ENCODE data around the gene KDM4C. TPM values are rescaled to one million over a fixed set of nuclear protein-coding genes. Genes with fewer than 3 reads are reported as not detected.

The KDM4C gene
- total RNA-seq, 1 donor from 2014 or later, result 18.2 TPM

GRCh38 chr9:6997330-6997729, 239.6 kb downstream of the KDM4C start:
- Histone ChIP-seq H3K27ac (ENCODE audit: low read depth, low read length) (no peak overlapping the region), H3K36me3 (ENCODE audit: insufficient read depth, low read length) (peaks cover 2% of the 10 kb centered on the region), H2AFZ (ENCODE audit: low read depth, low read length) (no peak overlapping the region), H3K4me1 (ENCODE audit: insufficient read depth, low read length) (no peaks in the 10 kb centered on the region), H3K9me3 (ENCODE audit: insufficient read depth, low read depth, low read length) (no peaks in the 10 kb centered on the region), H3K9ac (ENCODE audit: low read length) (no peak overlapping the region), H3K4me3 (ENCODE audit: insufficient read depth, low read depth, low read length) (no peak overlapping the region), H3K4me2 (ENCODE audit: low read length) (no peak overlapping the region), H4K20me1 (ENCODE audit: insufficient read depth, low read length) (no peaks in the 10 kb centered on the region), H3K27me3 (ENCODE audit: insufficient read depth, low read length) (no peaks in the 10 kb centered on the region), H3K79me2 (ENCODE audit: insufficient read depth, low read length) (no peaks in the 10 kb centered on the region)
- no peaks in the 10 kb centered on the region for H3K9me3 Mint-ChIP-seq (ENCODE audit: unreplicated experiment)
- peaks cover 6% of the 10 kb centered on the region for H3K36me3 Mint-ChIP-seq (ENCODE audit: low read depth, unreplicated experiment)
- TF ChIP-seq CTCF (IDR thresholded peaks at IDR 0.05; ENCODE audit: insufficient read depth, low read depth, low read length), result no peak
- TF ChIP-seq EZH2 (IDR thresholded peaks at IDR 0.05; ENCODE audit: insufficient read depth, low read length), result no peak
- H3K4me3 Mint-ChIP-seq (ENCODE audit: unreplicated experiment), result no peak overlapping the region
- H3K27me3 Mint-ChIP-seq (ENCODE audit: low read depth, unreplicated experiment), result no peaks in the 10 kb centered on the region
- H3K4me1 Mint-ChIP-seq (ENCODE audit: low read depth, unreplicated experiment), result peaks cover 4% of the 10 kb centered on the region
- no peak for DNase-seq (ENCODE audit: low read depth)
- no peak for FAIRE-seq
- no peak overlapping the region for H3K27ac Mint-ChIP-seq (ENCODE audit: unreplicated experiment)

GRCh38 chr9:6999794-7000193, 242.0 kb downstream of the KDM4C start:
- no peak overlapping the region for H2AFZ ChIP-seq (ENCODE audit: low read depth, low read length)
- H4K20me1 ChIP-seq (ENCODE audit: insufficient read depth, low read length), result no peaks in the 10 kb centered on the region
- Mint-ChIP-seq H3K36me3 (ENCODE audit: low read depth, unreplicated experiment) (peaks cover 7% of the 10 kb centered on the region), H3K4me3 (ENCODE audit: unreplicated experiment) (no peak overlapping the region), H3K27me3 (ENCODE audit: low read depth, unreplicated experiment) (no peaks in the 10 kb centered on the region), H3K4me1 (ENCODE audit: low read depth, unreplicated experiment) (peaks cover 4% of the 10 kb centered on the region), H3K27ac (ENCODE audit: unreplicated experiment) (no peak overlapping the region), H3K9me3 (ENCODE audit: unreplicated experiment) (no peaks in the 10 kb centered on the region)
- no peaks in the 10 kb centered on the region for H3K79me2 ChIP-seq (ENCODE audit: insufficient read depth, low read length)
- TF ChIP-seq EZH2 (IDR thresholded peaks at IDR 0.05; ENCODE audit: insufficient read depth, low read length) (no peak), CTCF (IDR thresholded peaks at IDR 0.05; ENCODE audit: insufficient read depth, low read depth, low read length) (no peak)
- no peaks in the 10 kb centered on the region for H3K27me3 ChIP-seq (ENCODE audit: insufficient read depth, low read length)
- no peak overlapping the region for H3K9ac ChIP-seq (ENCODE audit: low read length)
- FAIRE-seq (no peak), DNase-seq (ENCODE audit: low read depth) (no peak)
- no peak overlapping the region for H3K4me2 ChIP-seq (ENCODE audit: low read length)
- H3K36me3 ChIP-seq (ENCODE audit: insufficient read depth, low read length), result peaks cover 2% of the 10 kb centered on the region
- H3K9me3 ChIP-seq (ENCODE audit: insufficient read depth, low read depth, low read length), result no peaks in the 10 kb centered on the region
- no peak overlapping the region for H3K4me3 ChIP-seq (ENCODE audit: insufficient read depth, low read depth, low read length)
- H3K4me1 ChIP-seq (ENCODE audit: insufficient read depth, low read length), result no peaks in the 10 kb centered on the region
- no peak overlapping the region for H3K27ac ChIP-seq (ENCODE audit: low read depth, low read length)

- DNase-seq (ENCODE audit: low read depth) (no peak), FAIRE-seq (no peak)
- peaks cover 4% of the 10 kb centered on the region for H3K4me1 Mint-ChIP-seq (ENCODE audit: low read depth, unreplicated experiment)
- peaks cover 7% of the 10 kb centered on the region for H3K36me3 Mint-ChIP-seq (ENCODE audit: low read depth, unreplicated experiment)
- H3K4me3 ChIP-seq (ENCODE audit: insufficient read depth, low read depth, low read length), result no peak overlapping the region
- H3K4me1 ChIP-seq (ENCODE audit: insufficient read depth, low read length), result no peaks in the 10 kb centered on the region
- no peaks in the 10 kb centered on the region for H3K9me3 Mint-ChIP-seq (ENCODE audit: unreplicated experiment)
- H3K27me3 ChIP-seq (ENCODE audit: insufficient read depth, low read length), result no peaks in the 10 kb centered on the region
- no peak overlapping the region for H3K27ac ChIP-seq (ENCODE audit: low read depth, low read length)
- no peak overlapping the region for H3K4me2 ChIP-seq (ENCODE audit: low read length)
- H3K9me3 ChIP-seq (ENCODE audit: insufficient read depth, low read depth, low read length), result no peaks in the 10 kb centered on the region
- no peaks in the 10 kb centered on the region for H3K36me3 ChIP-seq (ENCODE audit: insufficient read depth, low read length)
- no peak overlapping the region for H3K4me3 Mint-ChIP-seq (ENCODE audit: unreplicated experiment)
- H2AFZ ChIP-seq (ENCODE audit: low read depth, low read length), result no peak overlapping the region
- no peaks in the 10 kb centered on the region for H4K20me1 ChIP-seq (ENCODE audit: insufficient read depth, low read length)
- peak overlapping the region; percentile 24 for H3K27ac Mint-ChIP-seq (ENCODE audit: unreplicated experiment)
- TF ChIP-seq EZH2 (IDR thresholded peaks at IDR 0.05; ENCODE audit: insufficient read depth, low read length) (no peak), CTCF (IDR thresholded peaks at IDR 0.05; ENCODE audit: insufficient read depth, low read depth, low read length) (no peak)
- no peak overlapping the region for H3K9ac ChIP-seq (ENCODE audit: low read length)
- H3K79me2 ChIP-seq (ENCODE audit: insufficient read depth, low read length), result no peaks in the 10 kb centered on the region
- no peaks in the 10 kb centered on the region for H3K27me3 Mint-ChIP-seq (ENCODE audit: low read depth, unreplicated experiment)
Observed at GRCh38 chr9:7001571-7001970, 243.8 kb downstream of the KDM4C start.
